Suppressor macrophage treated with lipopolysaccharide for 4 hours (primary cell): ENCODE results near the gene POP7.

ENCODE experiments used
- DNase-seq: peaks from one replicate; pipeline ENCODE4 v3.0.0-alpha.2; 2020

The POP7 gene

GRCh38 chr7:100726996-100727761 is 21.3 kb downstream of the POP7 start:
- no peak for DNase-seq

- DNase-seq, result no peak
Measured at GRCh38 chr7:100728196-100728595, 22.3 kb downstream of the POP7 start.

GRCh38 chr7:100730136-100730800 is 24.3 kb downstream of the POP7 start:
- DNase-seq, result no peak

- DNase-seq, result no peak
Measured at GRCh38 chr7:100731937-100732636, 26.2 kb downstream of the POP7 start.

- DNase-seq, result no peak
Measured at GRCh38 chr7:100735730-100736129, 29.8 kb downstream of the POP7 start.

GRCh38 chr7:100736671-100737070 is 30.8 kb downstream of the POP7 start:
- no peak for DNase-seq

GRCh38 chr7:100739934-100740333 is 34.0 kb downstream of the POP7 start:
- no peak for DNase-seq

- no peak for DNase-seq
Measured at GRCh38 chr7:100744605-100745004, 38.7 kb downstream of the POP7 start.

- peak; percentile 39 for DNase-seq
Measured at GRCh38 chr7:100745184-100745583, 39.3 kb downstream of the POP7 start.

- DNase-seq, result no peak
Measured at GRCh38 chr7:100752994-100753393, 47.1 kb downstream of the POP7 start.

- DNase-seq, result no peak
Measured at GRCh38 chr7:100753750-100754149, 47.8 kb downstream of the POP7 start.
